ENCODE measurements around the gene CRKL.

DNA sequence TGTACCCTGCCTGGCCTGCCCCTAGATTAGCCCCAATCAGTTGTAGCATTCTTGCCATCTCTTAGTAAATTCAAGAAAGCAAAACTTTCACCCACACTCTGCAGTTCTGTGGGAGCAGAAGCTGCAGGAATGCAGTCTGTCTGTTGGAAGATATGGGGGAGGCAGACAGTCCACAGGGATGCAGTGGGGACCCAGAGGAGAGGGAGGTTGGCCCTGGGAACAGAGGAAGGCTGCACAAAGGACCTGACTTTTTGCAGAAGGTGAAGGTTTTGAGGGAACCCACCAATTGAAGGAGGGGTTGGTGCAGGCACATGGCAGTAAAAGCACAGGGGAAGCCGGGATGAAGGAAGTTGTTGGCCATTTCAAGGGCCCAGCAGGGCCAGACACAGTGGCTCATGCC is 41.9 kb upstream of the CRKL start:
- TF ChIP-seq, protein P1, sequence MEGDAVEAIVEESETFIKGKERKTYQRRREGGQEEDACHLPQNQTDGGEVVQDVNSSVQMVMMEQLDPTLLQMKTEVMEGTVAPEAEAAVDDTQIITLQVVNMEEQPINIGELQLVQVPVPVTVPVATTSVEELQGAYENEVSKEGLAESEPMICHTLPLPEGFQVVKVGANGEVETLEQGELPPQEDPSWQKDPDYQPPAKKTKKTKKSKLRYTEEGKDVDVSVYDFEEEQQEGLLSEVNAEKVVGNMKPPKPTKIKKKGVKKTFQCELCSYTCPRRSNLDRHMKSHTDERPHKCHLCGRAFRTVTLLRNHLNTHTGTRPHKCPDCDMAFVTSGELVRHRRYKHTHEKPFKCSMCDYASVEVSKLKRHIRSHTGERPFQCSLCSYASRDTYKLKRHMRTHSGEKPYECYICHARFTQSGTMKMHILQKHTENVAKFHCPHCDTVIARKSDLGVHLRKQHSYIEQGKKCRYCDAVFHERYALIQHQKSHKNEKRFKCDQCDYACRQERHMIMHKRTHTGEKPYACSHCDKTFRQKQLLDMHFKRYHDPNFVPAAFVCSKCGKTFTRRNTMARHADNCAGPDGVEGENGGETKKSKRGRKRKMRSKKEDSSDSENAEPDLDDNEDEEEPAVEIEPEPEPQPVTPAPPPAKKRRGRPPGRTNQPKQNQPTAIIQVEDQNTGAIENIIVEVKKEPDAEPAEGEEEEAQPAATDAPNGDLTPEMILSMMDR (conservative IDR thresholded peaks at IDR 0.05; ENCODE audit: low read length): no peak
- TF ChIP-seq EZH2phosphoT487 (IDR thresholded peaks at IDR 0.05; ENCODE audit: borderline replicate concordance): no peak

All from Loucy (cell line).